Skeletal muscle satellite cell (primary cell): ENCODE results near the gene PI3. TPM values are rescaled to one million over a fixed set of nuclear protein-coding genes. Genes with fewer than 3 reads are reported as not detected.
"Not testable (repeated sequence)": the region's sequence is repeated elsewhere in the genome, so short reads cannot be mapped to it uniquely, and the experiment has no call there.

Experiments used
- H3K27me3 ChIP-seq: 2 replicates; pipeline ENCODE4 v1.7.0; 2013; ENCODE audit warnings: low read length; ENCODE audit not compliant: control insufficient read depth, insufficient read depth
- H3K36me3 ChIP-seq: 2 replicates; pipeline ENCODE4 v1.7.0; 2013; ENCODE audit warnings: mild to moderate bottlenecking, control low read depth, low read length; ENCODE audit not compliant: insufficient read depth
- H3K4me1 ChIP-seq: 2 replicates; pipeline ENCODE4 v1.7.0; 2013; ENCODE audit warnings: low read length; ENCODE audit not compliant: control insufficient read depth, insufficient read depth
- H3K4me2 ChIP-seq: 2 replicates; pipeline ENCODE4 v1.7.0; 2013; ENCODE audit warnings: mild to moderate bottlenecking, low read length
- H3K4me3 ChIP-seq: 2 replicates; pipeline ENCODE4 v1.7.0; 2013; ENCODE audit warnings: low read length
- H3K9ac ChIP-seq: 2 replicates; pipeline ENCODE4 v1.7.0; 2013; ENCODE audit warnings: mild to moderate bottlenecking, low read depth, low read length, moderate library complexity
- H3K9me3 ChIP-seq: replicated peaks from 2 replicates; pipeline ENCODE4 v1.7.0; 2013; ENCODE audit warnings: mild to moderate bottlenecking, control low read depth, low read length
- total RNA-seq: library from RNA; depleted of rRNA; stranded (reverse); fragments of >200 nt; gene quantifications from 2 replicates; pipeline ENCODE4 v1.2.3, GENCODE V29; 2012; rRNA removed

PI3 gene, protein sequence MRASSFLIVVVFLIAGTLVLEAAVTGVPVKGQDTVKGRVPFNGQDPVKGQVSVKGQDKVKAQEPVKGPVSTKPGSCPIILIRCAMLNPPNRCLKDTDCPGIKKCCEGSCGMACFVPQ
- total RNA-seq = not detected in 2 replicates

DNA sequence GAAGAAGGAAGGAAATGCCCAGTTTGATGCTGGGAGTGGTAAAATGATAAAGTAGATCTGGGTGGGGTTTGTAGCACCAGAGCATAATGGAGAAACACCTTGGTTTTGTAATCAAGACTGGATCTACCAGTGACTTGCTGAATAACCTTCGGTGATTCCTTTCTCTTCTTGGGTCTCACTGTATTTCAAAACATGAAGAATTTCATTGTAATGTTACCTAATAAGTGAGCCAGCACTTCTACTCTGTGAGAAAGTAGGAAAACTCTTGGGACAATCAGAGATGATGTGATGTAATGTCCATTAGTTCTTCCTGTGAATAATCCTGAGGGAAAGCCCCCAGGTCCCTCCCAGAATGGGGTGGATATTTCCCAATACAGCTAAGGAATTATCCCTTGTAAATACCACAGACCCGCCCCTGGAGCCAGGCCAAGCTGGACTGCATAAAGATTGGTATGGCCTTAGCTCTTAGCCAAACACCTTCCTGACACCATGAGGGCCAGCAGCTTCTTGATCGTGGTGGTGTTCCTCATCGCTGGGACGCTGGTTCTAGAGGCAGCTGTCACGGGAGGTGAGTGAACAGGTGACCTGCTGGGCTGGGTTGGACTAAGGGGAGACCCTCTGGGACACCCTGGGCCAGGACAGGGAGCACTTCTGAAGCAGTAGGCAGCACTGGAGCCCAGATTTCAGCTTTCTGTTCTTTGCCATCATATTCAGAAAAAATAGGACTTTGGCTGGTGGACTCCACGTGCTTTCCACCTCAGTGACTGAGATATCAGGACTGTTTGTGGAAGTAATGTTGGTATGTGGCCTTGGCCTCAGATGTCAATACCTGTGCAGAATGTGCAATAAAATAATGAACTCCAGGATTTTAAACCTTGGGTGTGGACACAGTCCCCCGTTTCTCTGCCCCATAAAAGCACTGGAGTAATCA lies at the start of gene PI3:
PI3 (plus strand) TSS at position 469 of the 931 bp plus-strand sequence; CDS start at position 490, 21 bp downstream.
- no peak within 1 kb of the TSS for H3K4me2 ChIP-seq
- H3K36me3 ChIP-seq = no peaks in the 10 kb centered on the region
- H3K4me3 ChIP-seq = no peak within 1 kb of the TSS
- H3K9me3 ChIP-seq = no peaks in the 10 kb centered on the region
- H3K4me1 ChIP-seq = no peaks in the 10 kb centered on the region
- H3K27me3 ChIP-seq = peaks cover 49% of the 10 kb centered on the region
- H3K9ac ChIP-seq = no peak within 1 kb of the TSS

DNA sequence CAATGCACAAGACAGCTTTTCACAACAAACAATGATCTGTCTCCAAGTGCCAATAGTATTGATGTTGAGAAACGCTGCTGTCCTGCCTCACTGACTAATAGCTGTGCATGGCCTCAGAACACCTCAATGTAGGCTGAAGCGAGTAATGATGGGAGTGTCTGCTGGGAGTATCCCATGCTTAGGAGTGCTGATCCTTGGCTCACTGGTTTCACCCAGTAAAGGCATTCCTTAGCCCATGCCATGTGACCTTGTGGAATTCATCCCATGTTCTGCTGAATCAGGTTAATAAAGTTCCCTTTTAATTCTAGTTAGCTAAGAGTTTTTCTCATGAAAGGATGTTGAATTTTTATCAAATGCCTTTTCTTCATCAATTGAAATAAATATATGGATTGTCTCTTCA lies 46.6 kb upstream of the PI3 start:
- Histone ChIP-seq H3K9ac (no peak overlapping the region), H3K9me3 (no peaks in the 10 kb centered on the region), H3K4me1 (no peaks in the 10 kb centered on the region), H3K27me3 (peaks cover 73% of the 10 kb centered on the region), H3K36me3 (no peaks in the 10 kb centered on the region), H3K4me2 (no peak overlapping the region), H3K4me3 (no peak overlapping the region)

GRCh38 chr20:45136911-45137310 lies 37.8 kb upstream of the PI3 start:
- H3K4me3 ChIP-seq = no peak overlapping the region
- H3K27me3 ChIP-seq = peaks cover 77% of the 10 kb centered on the region
- no peaks in the 10 kb centered on the region for H3K9me3 ChIP-seq
- no peak overlapping the region for H3K4me2 ChIP-seq
- no peaks in the 10 kb centered on the region for H3K36me3 ChIP-seq
- no peaks in the 10 kb centered on the region for H3K4me1 ChIP-seq
- no peak overlapping the region for H3K9ac ChIP-seq

DNA sequence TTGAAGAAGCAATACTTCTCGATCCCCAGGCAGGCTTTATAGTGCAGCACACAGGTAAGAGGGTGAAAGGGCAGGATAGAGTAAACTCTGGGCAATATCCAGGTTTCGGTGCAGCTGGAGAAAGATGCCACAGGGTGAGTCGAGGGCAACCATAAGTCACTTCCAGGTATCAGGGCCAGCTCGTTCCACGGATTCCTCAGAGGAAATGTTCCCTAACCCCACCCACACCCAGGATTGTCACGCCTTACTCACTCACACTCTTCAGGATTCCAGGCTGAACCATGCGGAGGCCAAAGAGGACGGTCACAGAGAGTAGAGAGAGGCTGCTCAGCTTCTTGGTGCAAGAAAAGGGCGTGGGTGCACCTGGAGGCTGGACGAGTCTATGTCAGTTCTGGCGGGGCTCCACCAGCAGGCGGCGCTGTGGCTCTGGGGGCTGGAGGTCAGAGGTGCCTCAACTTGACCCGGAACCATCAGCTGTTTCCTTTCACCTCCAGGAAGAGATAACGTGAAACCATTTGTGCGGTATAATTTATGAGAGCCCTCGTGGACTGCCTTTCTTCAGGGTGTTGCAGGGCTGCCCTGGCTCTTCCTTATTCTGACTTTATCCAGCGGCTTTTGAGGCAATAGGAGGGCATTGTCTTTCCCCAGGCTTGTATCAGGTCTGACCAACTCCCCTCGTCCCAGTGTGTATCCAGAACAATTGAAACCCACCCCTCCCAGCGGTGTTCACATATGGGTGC lies 36.0 kb upstream of the PI3 start:
- Histone ChIP-seq H3K27me3 (peaks cover 73% of the 10 kb centered on the region), H3K36me3 (no peaks in the 10 kb centered on the region), H3K4me1 (no peaks in the 10 kb centered on the region), H3K9me3 (no peaks in the 10 kb centered on the region), H3K9ac (no peak overlapping the region), H3K4me3 (no peak overlapping the region), H3K4me2 (no peak overlapping the region)

DNA sequence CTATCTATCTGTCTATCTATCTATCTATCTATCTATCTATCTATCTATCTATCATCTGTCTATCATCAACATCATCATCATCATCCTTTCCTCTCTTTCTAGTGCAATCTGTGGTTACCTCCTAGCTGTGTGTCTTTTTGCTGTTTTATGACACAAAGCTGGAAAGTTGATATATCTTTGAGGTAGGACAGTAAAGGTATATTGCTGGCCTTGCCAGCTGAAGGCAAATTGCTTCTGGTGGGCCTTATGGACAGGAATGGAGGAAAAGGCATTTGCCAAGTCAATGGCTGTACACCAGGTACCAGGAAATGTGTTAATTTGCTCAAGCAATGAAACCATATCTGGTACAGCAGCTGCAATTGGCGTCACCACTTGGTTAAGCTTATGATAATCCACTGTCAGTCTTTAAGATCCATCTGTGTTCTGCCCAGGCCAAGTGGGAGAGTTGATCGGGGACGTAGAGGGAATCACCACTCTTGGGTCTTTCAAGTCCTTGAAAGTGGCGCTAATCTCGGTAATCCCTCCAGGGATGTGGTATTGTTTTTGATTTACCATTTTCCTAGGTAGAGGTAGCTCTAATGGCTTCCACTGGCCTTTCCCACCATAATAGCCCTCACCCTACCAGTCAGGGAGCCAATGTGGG lies 34.8 kb upstream of the PI3 start:
- H3K36me3 ChIP-seq, H3K4me2 ChIP-seq, H3K9me3 ChIP-seq, H3K4me3 ChIP-seq, H3K4me1 ChIP-seq, H3K9ac ChIP-seq: not testable (repeated sequence)
- peaks cover 73% of the 10 kb centered on the region for H3K27me3 ChIP-seq

GRCh38 chr20:45140836-45141235 lies 33.9 kb upstream of the PI3 start:
- no peaks in the 10 kb centered on the region for H3K9me3 ChIP-seq
- no peak overlapping the region for H3K4me3 ChIP-seq
- H3K36me3 ChIP-seq = no peaks in the 10 kb centered on the region
- H3K4me1 ChIP-seq = no peaks in the 10 kb centered on the region
- no peak overlapping the region for H3K9ac ChIP-seq
- H3K4me2 ChIP-seq = no peak overlapping the region
- H3K27me3 ChIP-seq = peaks cover 73% of the 10 kb centered on the region

DNA sequence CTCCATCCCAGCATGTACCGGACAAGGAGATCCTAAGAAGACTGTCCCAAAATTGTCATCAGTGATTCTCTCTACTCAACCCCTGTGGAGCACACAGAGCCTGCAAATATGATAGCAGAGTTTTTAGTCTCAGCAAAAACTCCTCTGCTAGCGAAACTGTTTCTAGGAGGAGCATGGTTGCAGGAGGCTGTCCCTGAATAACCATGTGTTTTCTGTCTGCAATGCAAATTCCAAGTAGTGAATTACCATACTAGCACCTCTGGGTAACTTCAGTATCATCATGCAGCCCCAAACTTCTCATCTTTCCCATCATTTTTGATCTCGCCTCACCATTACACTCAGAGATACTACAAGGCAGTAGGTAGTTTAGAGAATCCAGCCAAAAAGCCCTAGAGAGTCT lies 25.6 kb upstream of the PI3 start:
- H3K4me3 ChIP-seq = no peak overlapping the region
- H3K4me2 ChIP-seq = no peak overlapping the region
- no peaks in the 10 kb centered on the region for H3K4me1 ChIP-seq
- no peaks in the 10 kb centered on the region for H3K36me3 ChIP-seq
- peaks cover 84% of the 10 kb centered on the region for H3K27me3 ChIP-seq
- no peaks in the 10 kb centered on the region for H3K9me3 ChIP-seq
- H3K9ac ChIP-seq = no peak overlapping the region

DNA sequence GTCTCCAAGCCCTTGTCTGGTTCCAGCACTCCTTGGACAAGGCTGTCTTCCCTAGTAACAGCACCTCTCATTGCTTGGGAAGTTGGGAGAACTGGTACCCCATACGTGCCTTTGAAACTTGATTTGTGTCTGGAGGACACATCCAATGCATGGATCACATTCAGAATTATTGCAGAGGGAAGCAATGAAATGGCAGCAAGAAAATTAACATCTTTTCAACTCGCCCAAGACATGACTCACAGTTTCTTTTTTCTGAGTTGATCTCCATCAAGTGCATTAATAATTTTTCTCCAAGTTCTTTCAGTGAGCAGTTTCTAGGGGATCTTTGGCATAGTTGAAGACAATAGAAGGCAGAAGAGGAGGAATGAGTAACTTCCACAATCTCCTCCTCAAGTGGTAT lies 22.3 kb upstream of the PI3 start:
- no peaks in the 10 kb centered on the region for H3K4me1 ChIP-seq
- no peak overlapping the region for H3K4me3 ChIP-seq
- H3K4me2 ChIP-seq = no peak overlapping the region
- H3K9me3 ChIP-seq = no peaks in the 10 kb centered on the region
- no peak overlapping the region for H3K9ac ChIP-seq
- no peaks in the 10 kb centered on the region for H3K36me3 ChIP-seq
- peaks cover 66% of the 10 kb centered on the region for H3K27me3 ChIP-seq

GRCh38 chr20:45153147-45153546 lies 21.6 kb upstream of the PI3 start:
- Histone ChIP-seq H3K36me3 (no peaks in the 10 kb centered on the region), H3K4me1 (no peaks in the 10 kb centered on the region), H3K9ac (no peak overlapping the region), H3K9me3 (no peaks in the 10 kb centered on the region), H3K4me2 (no peak overlapping the region), H3K27me3 (peaks cover 71% of the 10 kb centered on the region), H3K4me3 (no peak overlapping the region)

DNA sequence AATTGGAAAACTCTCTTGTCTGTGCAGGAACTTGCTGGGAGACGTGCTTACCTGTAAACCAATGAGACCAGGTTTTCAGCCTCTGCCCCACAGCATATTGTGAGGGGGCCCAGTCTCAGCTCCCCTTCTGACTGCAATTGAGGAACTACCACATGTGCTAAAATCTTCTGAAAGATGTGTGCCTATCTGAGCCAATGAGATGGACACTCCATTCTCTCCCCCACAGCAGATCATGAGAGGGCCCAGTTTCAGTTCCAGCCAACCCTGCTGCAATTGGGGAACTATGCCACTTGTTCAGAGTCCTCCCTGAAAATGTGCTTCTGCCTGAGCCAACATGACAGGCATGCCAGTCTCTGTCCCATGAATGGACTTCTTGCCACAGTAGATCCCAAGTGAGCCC lies 20.9 kb upstream of the PI3 start:
- Histone ChIP-seq H3K36me3 (no peaks in the 10 kb centered on the region), H3K9ac (no peak overlapping the region), H3K4me1 (no peaks in the 10 kb centered on the region), H3K27me3 (peaks cover 72% of the 10 kb centered on the region), H3K4me3 (no peak overlapping the region), H3K4me2 (no peak overlapping the region), H3K9me3 (no peaks in the 10 kb centered on the region)

DNA sequence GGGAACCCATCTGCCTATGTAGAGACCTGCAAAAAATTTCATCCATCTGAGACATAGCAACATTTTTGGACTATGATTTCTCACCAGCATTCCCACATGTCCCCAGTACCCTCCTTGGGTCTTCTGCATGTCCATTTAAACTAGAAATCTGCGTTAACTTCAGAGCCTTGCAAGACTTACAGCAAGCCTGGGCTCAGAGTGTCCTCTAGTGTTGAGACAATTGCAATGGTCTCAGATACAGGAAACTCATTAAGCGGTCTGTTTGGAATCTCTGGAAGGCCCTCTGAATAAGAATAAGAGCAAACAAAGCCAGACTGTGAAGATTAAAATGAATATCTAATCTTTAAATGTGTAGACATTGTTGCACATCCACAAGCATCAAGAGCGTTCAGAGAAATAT lies 20.5 kb upstream of the PI3 start:
- Histone ChIP-seq H3K9me3 (no peaks in the 10 kb centered on the region), H3K36me3 (no peaks in the 10 kb centered on the region)

More for the DNA sequence above, 20.5 kb upstream of the PI3 start:
- no peaks in the 10 kb centered on the region for H3K4me1 ChIP-seq
- H3K4me2 ChIP-seq = no peak overlapping the region
- peaks cover 70% of the 10 kb centered on the region for H3K27me3 ChIP-seq
- H3K4me3 ChIP-seq = no peak overlapping the region
- H3K9ac ChIP-seq = no peak overlapping the region
